DMS53 (cell line): ENCODE results near the gene C15orf62.

Experiments used
- DNase-seq: peaks from one replicate; lab custom pipeline; 2025; lab: John Stamatoyannopoulos, UW

C15orf62 gene

DNA sequence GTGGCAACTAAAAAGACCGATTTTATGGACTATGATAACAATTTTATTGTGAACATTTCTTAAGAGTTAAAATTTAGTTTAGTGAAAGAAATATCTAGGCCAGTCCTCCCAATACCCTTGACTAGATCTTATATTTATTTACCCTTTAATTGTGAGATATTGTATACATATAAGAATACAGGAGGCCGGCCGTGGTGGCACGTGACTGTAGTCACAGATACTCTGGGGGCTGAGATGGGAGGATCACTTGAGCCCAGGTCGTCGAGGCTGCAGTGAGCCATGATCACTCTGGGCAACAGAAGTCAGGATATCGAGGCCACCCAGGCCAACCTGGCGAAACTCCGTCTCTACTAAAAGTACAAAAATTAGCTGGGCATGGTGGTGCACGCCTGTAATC lies 14.0 kb upstream of the C15orf62 start:
- peak; percentile 38 for DNase-seq

DNA sequence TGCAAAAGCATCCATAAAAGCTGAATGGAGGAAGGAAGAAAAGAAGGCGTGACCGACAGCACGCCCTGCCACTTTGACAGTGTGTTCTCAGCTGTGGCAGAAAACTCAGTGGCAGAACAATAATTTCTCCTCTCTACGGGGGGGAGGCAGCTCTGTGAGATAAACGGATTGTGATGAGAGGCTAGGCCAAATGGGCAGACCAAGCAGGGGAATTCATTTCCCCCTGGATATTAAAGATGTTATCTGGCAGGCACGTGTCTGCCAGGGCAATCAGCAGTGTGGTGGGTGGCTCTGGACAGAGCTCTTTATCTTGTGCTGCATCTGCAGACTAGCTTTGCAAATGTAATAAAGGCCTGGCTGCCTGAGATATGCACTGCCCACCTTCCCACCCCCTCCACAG lies 12.8 kb upstream of the C15orf62 start:
- no peak for DNase-seq

DNA sequence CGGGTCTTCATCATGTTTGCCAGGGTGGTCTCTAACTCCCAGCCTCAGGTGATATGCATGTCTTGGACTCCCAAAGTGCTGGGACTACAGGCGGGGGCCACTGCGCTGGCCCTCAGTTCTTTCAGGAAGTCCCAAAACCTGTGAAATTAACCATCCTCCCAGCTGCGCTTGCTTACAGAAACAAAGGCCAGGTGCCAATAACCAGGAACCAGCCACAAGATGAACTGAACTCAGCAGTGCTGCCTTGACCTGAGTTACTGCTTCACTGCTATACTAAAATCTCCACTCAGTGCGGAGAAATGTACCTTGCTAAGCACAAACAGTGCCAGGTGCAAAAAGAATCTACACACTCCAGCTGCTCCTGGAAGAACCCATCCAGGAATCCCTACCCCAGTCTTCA lies 9.8 kb upstream of the C15orf62 start:
- DNase-seq: no peak

DNA sequence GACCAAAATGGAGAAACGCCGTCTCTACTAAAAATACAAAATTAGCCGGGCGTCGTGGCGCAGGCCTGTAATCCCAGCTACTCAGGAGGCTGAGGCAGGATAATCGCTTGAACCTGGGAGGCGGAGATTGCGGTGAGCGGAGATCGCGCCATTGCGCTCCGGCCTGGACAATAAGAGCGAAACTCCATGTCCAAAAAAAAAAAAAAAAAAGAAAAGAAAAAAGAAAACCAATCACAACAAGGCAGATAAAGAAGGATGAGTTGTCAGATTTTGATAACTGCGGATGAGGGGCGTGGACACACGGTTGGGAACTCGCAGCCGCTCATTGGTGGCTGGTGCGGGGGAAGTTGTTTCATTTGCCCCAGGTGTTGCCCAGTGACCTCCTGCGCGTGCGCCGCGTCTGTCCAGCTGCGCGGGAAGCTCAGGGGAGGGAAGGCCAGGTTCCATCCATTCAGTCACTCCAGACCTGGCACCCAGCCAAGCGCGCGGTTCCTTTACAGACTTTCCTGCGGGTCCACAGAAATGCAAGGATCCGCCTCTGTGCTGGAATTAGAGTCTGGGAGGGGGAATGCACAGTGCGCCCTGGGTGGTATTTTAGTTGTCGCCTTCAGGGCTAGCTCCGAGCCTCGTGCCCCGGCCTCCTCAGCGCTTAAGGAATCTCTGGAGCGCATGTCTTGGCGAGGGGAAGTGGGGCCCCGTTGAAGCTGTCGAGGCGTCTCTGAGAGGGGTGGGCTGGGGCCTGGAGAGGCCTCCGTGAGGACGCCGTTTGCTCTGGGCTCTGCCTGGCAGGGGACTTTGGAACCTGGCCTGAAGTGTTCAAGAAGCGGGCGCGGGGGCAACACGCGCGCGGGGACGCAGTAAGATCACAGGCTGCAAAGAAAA lies 6.6 kb upstream of the C15orf62 start:
- DNase-seq: peak; percentile 94

DNA sequence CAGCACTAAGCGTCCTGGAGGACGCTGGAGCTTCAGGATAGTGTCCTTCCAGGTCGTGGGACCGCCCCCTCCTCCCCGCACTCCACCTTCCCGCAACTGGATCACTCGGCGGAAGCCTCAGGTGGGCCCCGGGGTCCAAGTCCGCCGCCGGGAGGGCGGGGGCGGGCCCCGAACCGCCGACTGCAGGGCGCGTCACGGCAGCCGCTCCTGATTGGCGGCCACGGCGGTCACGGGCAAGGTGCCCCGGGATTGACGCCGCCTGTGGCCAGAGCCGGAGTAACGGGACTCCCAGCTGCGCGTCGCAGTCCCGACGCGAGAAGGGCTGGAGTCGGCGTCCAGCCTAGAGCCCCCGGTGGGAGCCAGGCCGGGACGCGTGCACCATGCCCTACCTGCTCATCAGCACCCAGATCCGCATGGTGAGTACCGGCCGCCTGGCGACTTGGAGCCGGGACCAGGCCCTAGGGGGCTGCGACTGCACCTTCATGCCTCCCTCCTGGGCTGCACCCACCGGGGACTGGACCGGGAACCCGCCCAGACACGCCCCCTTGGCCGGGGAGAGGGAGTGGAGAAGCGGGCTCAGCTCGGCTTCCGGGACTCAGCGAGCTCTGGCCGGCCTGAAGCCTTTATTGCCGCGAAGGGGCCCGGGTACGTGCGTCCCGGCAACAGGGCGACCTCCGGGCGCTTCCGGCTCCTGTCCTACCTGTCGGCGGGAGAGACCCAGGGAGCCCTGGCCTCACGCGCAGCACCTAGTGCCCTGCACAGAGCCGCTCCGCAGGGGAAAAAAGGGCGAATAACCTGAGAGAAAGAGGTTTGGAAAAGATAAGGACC lies 5.8 kb upstream of the C15orf62 start, which contains the start of gene GCHFR:
TSS of gene GCHFR (plus strand) at position 268 of the 828 bp plus-strand sequence. CDS start at position 381, 113 bp downstream.
- peak; percentile 91 for DNase-seq

DNA sequence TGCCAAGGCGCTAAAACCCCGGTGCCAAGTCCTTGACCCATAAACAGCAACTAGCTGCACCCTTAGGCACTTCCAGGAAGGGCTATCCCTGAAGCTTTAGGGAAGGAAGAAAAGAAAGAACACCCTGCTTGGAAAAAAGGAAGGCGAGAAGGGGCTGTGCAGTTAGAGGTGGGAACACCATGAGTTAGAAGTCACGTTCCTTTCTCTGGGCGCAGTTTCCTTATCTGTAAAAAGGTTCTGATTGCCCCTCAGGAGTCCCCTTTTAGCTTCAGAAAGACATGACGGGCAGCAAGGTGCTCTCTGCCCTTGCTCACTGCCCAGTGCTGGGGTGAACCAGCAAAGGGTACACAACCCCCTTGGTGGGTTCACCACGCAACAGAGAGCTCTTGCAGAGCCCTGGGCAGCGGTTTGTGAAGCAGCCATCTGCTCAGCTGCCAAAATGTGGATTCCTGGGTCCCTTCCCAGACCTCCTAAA lies 5.1 kb upstream of the C15orf62 start:
- no peak for DNase-seq

DNA sequence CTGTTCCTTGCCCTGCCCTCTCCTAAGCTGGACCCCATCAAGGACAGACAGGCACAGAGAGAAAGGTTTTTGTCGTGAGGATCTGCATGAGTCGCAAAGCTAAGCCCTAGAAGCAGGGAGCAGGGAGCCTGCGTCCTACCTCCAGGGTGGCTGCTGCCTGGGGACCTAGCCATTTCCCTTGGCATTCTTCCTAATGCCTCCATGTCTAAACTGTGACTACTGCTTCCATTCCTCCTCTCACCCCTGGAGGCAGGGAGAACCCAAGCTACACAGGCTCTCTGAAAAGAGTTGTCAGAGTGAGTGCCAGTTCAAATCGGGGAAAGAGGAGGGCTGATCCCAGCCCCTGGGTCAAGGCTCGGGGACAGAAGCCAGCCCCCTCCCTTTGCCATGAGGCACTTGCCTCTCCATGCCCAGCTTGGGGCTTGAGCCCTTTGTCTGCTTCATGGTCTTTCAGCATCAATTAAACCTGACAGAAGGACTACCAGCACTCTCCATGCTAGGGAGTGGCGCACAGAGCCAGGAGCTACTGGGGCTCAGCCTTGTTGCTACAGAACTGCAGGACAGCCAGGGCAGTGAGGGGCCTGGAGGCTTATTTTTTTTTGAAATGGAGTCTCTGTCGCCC lies 3.5 kb upstream of the C15orf62 start:
- no peak for DNase-seq

DNA sequence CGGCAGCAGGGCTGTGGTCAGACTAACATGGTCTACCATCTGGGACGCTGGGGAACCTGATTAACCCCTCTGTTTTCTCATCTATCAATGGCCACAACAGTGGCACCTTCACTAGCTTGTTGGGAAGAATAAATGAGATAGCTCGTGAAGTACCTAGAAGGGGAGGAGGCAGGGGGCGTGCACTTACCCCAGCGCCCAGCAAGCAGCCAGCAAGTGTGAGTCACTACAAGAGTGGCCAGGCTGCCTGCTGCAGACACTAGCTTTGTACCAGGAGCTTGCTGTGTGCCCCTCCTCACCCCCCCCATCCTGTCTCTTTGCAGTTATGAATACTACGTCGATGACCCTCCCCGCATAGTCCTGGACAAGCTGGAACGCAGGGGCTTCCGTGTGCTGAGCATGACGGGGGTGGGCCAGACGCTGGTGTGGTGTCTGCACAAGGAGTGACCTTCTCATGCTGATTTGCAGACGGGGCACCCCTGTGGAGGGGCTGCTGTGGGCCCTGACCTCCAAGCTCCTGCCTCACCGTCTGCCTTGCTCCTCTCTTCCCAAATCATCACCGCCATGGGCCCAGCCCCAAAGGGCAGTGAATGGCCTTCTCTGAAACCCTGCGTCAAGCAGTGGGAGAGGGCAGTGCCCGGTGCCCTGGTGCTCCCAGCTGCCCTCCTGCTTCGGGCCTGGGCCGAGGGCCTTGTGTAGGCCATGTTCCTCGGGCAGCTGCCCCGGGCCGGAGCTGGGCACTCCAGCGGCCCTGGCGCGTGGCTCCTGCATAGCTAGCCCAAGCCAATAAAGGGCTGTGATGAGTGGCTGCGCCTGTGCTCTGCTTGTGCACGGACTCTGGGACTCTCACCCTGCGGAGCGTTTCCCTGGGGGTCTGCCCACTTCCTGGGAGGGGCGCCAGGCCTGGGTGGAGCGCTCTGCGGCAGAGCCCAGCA lies 2.6 kb upstream of the C15orf62 start:
- DNase-seq: peak; percentile 41

DNA sequence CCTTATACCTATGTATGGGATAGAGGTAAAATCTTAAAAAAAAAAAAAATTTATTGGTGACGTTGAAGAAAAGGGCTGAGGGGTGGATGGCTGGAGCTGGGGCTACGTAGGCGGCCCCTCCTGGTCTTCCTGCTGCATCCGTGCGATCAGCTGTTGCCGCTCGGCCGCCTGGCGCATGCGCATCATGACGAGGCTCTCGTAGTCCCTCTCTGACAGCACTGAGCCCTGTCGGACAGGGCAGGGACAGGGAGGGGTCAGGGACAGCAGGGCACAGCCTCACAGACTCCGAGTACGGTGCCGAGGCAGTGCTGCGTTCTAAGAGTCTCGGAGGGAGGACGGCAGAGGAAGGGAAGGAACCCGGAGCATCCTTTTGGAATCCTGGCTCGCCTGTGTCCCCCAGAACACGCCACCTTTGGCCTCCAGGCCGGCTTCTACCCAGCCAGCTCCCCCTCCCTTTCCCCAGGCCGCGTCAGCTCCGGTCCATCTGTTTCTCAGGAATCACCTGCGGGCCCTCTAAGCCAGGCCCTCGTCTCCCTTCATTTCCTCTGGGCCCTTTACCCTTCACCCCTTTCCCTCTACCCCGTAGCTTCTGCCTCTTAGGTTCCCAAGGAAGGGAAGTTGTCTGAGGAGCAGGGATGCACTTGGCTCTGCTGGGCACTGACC lies 1.8 kb upstream of the C15orf62 start:
- DNase-seq: no peak

DNA sequence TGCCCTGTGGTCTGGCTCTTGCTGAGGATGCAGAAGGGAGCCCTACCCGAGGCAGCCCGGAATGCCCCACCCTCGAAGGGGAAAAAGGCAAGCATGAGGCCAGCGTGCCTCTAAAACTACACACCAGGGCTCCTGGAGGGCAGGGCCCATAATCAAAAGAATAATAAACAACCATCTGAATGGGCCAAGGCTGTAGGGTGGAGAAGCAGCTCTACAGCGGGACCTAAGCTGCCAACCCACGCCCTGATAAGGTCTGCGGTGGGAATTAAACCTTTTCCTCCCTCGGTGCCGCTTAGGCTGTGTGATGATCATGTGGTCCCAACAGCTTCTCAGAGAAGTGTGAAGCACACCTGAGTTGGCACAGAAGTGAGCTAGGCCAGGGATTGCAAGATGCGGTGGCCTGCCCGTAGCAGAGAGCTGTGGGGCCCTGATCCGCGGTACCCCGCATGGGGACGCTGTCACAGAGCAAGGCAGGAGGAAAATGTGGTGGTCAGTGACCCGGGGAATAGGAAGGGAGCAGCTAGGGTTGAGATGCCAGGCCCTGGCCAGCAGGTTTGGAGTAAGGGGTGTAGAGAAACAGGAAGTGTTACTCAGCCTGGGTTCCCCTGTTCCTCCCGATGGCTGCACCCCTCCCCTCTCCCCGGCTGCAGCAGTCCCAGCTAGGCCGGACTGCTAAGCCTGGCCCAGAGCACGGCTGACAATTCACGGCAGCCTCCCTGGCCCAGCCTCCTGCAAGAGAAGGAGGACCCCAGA lies 1.1 kb upstream of the C15orf62 start:
- DNase-seq: no peak

DNA sequence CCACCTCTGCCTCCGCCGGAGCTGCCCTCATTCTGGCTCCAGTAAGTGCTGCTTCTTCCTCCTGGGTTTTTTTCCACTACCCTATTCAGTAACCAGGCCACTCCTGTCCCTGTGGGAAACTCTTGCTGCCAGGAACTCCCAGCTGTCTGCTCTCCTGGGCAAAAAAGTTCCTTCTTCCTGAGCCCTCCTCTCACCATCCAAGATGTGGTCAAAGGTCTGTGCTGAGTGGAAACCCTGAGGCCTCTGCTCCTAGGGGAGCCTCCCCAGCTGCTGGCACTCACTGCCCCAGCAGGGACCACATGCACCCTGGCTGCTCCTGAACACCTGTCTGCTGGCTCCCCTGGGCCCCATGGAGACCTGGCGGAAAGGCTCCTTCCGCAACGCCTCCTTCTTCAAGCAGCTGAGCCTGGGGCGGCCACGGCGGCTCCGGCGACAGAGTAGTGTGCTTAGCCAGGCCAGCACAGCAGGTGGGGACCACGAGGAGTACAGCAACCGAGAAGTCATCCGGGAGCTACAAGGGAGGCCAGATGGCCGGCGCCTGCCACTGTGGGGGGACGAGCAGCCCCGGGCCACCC lies 454 bp downstream of the C15orf62 start:
- peak; percentile 74 for DNase-seq

DNA sequence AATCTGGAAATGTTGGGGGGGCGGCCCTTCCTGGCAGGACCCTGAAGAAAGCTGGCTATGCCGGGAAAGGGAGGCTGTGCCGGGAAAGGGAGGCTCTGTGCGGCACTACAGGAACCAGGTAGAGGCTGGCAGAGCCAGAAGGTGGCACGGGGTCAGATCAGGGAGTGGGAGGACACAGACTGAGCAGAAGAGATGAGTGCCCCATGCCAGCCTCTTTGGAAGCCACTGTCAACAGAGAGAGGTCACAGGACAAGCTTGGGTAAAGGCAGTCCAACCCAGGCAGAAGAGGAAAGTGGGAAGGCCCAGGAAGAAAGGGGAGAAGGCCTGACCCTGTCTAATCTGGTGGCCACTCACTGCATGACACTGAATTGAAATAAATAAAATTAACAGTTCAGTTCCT lies 1.5 kb downstream of the C15orf62 start:
- DNase-seq: no peak

DNA sequence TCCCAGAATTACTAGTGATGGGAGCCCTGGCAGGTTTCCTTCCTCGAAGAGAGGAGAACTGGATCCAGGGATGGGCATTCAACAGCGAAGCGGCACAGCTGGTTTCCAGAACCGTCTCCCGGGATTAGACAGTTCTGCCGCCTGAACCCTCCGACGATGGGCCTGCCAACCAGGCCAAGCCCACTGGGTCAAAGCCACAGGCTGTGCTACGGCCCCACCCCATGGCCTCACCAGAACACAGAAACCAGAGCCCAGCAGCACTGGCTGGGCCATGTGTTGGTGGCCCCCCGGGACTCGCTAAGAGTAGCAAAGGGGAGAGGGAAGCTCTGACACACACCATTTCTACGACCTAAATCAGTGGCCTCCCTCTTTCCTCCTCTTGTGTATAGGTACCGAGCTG lies 2.2 kb downstream of the C15orf62 start:
- no peak for DNase-seq

DNA sequence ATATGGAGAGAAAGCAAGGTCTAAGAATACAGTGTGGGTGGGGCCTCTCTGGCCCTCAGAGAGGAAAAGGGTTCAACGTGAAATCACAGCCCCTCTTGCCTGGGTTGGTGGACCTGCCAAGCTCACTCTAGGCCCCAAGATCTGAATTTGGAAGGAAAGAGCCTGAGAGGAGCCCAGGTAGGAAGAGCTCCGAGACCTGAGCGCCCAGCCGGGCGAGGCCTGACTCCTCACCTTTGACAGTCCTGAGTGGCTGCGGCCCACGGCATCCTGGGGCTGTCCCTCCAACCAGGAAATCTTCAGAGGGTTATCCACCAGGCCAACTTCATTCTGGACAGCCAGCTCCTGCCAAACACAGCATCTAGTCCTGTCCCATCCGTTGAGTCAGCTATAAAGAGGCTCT lies 3.7 kb downstream of the C15orf62 start:
- DNase-seq: no peak

DNA sequence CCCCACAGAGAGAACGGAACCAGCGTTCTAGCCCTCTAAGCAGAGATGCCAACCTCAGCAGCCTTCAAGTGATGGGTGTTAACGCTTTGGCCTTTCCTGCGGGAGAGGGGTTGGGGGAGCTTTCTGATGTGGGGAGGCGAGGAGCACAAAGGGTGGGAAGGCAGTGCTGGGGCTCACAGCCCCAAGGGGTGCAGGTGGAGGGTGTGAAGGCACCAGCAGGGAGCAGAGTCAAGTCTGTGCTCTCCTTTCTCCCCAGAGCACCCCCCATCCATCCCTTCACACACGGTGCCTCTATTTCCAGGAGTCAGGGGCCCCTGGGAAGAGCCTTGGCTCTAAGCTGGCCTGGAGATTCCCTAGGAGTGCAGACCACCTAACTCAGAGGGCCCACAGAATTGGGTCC lies 4.1 kb downstream of the C15orf62 start:
- no peak for DNase-seq

DNA sequence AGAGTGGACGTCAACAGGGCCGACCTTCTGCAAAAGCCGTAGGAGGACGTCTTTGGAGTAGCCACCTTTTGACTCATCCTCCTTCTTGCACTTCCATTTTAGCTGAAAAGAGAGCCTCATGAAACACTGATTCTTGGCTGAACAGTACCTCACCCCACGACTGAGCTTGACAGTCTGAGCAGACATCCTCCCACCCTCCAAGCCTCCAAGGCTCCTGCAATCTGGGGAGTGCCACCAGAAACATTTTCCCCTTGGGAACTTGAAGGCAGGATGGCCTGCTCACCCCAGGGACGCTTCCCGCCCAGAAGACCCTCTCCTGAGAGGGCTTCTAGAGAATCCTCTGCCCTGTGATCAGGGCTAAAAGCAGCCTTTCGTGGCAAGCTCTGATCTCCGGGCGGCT lies 5.2 kb downstream of the C15orf62 start:
- no peak for DNase-seq

DNA sequence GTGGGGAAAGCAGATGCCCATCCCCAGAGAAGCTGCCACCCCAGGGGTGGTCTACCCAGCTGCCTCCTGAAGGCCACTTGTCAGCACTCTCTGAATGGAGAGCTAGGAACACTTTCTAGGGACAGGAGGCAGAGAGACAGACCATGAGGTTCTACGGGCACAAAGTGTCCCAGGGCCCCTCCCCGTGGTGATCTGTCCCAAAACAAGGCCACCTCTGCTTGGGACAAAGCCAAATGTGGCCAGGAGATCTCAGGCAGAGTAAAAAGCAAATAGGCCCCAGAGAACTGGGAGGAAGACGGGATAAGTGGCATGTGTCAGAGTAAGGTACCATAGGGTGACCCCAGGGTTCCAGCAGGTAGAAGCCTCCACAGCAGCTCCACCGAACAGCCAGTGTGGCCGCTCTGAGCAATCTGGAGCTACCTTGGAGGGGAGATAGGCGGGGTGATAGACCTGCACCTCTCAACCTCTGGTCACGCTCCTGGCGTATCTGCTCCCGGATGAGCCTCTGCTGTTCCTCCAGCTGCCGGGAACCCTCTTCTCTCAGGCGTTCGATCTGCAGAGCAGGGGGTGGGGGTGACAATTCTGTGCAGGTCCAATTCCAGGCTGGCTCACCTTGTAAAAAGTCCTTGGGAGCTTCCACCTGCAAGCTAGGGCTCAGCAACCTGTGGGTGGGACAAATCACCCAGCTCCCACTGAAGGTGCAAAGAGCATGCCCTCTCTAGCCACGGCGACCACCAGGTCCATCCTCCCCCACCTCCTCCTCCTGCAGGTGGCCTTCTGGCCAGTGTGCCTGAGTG lies 6.2 kb downstream of the C15orf62 start:
- no peak for DNase-seq

DNA sequence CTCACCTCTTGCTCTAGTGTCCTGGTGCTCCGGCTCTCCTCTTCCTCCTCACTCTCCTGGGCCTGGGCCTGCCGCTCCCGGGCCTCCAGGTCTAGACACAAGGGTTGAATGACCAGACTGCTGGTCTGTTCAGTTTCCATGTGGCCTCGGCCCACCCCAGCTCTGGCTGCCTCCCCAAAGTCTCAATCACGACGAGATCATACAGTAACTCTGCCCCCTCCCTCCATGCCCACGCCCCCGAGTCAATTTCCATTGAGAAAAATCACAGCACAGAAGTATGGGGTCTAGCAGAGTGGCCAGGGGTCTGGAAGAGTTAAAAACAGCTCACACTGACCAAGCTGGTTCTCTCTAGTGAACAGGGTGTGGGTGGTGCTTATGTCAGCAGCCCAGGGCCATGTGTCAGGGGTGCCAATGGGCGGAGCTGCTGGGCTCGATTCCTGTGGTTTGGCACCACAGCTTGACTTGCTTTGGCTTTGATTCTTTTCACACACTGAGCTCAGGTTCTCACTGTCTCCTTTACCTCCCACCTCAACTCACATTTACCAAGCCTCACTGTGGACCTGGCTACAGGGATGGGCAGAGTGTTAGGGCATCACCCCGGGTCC lies 6.9 kb downstream of the C15orf62 start:
- no peak for DNase-seq
